Measurements from ENCODE around the gene CDC27.
"Not testable (repeated sequence)": the region's sequence is repeated elsewhere in the genome, so short reads cannot be mapped to it uniquely, and the experiment has no call there.

The CDC27 gene

DNA sequence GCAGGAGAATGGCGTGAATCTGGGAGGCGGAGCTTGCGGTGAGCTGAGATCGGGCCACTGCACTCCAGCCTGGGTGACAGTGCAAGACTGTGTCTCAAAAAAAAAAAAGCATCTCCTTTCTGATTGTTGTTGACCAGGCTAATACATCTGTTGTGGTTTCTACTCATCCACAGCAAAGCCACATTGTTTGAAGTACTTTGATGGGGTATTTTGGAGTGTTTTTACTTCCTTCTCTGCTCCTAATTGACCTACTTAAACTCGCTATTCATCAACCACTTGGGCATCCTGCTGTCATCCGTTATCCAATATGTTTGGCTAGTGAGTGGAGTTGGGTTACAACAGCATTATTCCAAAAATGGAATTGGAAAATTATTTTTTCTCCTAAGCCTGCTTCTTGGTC lies 3.5 kb upstream of the CDC27 start:
- DNase-seq, result no peak

DNA sequence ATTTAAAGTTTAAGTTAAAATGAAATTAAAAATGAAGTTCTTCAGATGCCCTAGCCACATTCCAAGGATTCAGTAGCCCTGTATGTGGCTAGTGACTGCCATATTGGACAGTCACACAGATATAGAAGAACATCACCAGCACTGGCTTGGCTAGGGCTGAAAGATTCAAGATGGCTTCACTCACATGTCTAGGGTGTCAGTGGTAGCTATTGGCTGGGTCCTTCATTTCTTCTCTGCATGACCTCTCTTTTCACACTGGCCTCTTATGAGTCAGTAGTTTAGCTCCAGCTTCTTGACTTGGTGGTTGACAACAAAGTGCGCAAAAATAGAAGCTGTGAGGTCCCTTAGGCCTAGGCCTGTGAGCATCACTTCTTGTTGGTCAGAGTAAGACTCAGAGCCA lies 1.7 kb upstream of the CDC27 start:
- no peak for DNase-seq

DNA sequence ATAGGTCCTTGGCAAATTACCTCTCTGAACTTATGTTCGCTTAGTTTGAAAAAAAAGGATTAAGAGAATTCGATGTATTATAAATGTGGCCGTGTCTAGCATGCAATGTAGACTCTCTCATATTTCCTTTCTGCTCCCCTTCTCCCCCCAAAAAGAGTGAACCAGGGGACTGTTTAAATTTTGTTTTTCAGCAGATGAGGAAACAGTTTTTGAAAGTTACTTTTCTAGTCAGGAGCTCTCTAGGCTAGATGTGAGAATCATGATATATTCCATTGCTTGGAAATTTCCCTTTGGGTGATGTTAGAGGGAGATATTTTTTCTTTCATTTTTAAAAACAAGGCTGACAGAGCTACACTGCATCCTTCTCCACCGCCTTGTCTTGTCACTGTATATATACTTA lies 1.1 kb upstream of the CDC27 start:
- DNase-seq, result no peak

DNA sequence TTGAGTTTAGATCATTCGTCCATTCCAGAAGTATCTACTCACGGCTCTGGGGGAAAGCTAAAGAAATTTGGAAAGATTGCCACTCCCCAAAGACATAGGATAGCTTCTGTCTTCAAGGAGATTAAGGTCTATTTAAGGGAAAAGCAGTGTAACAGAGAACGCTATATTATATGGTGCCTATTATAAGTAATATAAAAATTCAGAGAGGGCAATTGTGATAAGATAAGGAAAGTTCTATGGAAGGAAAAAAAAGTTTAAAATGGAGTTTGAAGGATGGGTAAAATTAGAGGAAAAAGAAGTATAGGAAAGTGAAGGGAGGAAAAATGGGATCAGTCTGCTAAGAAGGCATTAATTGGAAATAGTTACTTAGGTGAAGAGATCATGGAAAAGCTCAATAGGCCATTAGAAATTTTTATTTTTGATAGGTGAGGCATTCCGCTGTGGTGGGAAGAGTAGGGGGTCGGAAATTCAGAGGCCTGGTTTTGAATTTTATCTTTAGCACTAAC lies 690 bp upstream of the CDC27 start:
- no peak for DNase-seq

DNA sequence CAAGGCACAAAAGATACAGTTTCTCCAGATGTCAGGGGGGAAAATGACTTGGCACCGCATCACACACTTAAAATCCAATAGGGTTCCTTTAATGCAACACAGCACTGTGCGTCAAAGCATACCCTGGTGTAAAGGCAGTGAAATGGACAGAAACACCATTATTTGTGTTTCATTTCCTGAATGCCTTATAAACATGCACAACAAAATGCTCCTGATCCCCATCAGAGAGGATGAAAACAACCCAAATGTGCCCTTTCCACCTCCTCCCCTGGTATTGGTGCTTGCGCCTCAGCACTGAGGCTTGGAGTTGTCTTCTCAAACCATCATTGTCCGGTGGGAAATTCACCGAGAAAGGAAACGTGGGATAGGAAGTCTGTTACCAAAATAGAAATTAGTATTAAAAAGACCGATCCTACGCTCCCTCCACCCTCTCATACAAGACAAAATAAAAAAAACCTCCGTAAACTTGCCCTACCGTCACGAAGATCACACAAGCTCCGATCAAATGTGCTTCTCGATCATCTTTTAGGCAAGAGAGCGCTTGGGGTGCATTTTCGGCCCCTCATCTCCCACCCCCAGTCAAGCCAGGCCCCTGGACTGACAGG lies 722 bp downstream of the CDC27 start:
- no peak for DNase-seq

DNA sequence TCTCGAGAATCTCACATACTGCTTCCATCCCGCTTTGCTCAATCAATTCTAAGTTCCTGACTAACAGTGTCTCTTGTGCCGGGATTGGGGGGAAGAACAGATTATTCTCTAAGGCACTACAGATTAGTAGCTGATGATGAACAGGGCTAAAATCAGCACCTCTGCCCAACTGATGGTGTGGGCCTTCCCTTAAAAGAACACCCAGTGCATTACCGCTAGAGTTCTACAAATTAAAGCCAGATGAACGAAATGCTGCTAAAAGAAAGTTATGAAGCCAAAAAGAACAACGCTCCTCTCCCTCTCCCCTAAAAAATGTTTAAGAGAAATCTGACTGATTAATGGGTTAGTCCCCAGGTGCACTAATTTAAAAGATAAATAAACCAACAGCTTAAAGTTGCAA lies 4.4 kb downstream of the CDC27 start:
- DNase-seq, result no peak

DNA sequence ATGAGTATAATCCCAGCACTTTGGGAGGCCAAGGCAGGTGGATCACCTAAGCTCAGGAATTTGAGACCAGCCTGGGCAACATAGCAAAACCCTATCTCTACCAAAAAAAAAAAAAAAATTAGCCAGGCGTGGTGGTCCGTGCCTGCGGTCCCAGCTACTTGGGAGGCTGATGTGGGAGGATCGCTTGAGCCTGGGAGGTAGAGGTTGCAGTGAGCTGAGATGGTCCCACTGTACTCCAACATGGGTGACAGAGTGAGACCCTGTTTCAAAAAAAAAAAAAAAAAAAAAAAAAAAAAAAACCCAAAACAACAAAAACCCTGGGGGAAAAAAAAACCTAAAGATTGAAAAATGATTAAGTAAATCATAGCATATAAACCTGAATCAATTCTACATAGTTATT lies 8.1 kb downstream of the CDC27 start:
- not testable (repeated sequence) for DNase-seq

DNA sequence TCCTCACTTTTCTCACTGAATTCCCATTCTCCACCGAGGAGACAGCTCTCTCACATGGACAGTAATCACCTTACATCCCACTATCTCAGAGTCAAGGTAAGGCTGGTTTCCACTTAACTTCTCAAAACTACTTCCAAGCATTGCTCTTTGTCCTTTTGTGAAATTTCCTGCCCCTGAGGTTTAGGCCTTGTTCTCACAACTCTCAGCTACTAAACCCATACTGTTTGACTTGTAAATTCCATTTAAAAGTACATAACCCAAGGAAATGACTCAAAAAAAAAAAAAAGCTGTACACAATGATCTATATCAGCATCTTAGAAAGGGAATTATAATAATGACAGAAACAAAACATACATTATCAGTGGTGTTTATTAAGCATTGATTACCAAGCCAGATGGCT lies 8.8 kb downstream of the CDC27 start:
- DNase-seq, result no peak

DNA sequence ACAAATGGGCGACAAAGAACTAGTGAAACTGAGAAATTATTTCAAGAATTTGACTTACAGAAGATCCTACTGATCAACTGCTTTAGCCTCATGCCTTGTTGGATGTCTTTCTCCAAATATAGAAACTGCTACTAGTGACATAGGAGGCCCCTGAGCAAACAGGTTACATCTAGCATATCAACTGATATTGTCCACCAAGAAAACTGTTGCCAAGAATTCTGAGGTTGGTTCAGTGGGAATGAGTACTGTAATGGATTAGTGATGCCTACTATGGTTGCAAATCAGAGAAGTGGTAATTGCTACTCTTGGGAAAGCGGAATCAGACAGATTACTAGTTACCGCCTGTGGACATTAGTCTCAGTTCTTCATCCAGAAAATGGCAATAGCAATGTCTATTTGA lies 10.0 kb downstream of the CDC27 start:
- no peak for DNase-seq

DNA sequence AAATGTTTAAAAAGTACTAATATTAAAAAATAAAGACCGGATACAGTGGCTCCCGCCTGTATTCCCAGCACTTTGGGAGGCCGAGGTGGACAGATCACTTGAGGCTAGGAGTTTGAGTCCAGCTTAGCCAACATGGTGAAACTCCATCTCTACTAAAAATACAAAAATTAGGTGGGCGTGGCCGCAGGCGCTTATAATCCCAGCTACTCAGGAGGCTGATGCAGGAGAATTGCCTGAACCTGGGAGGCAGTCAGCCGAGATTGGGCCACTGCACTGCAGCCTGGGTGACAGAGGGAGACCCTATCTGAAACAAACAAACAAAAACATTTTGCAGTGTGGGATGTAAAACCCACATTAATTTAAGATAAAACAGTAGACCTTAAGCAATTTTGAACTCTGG lies 11.8 kb downstream of the CDC27 start:
- no peak for DNase-seq

DNA sequence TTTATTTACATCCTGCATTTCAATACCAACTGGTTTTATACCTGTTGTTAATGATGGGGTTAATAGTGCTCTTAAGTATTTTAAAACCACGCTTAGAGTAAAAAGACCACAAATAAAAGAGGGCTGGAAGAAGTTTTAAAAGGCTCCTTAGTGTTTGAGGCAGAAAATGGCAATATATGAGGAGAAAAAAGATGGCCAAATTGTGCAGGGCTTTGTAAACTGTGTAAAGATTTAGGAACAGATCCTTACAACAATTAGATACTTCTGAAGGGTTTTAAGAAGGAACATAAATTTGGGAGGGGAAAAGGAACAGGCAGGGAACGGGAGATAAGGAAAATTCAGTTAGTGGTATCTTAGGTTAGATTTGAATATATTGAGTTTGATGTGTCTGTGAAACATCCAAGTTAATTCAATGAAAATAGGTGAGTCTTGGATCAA lies 12.7 kb downstream of the CDC27 start:
- DNase-seq, result no peak

DNA sequence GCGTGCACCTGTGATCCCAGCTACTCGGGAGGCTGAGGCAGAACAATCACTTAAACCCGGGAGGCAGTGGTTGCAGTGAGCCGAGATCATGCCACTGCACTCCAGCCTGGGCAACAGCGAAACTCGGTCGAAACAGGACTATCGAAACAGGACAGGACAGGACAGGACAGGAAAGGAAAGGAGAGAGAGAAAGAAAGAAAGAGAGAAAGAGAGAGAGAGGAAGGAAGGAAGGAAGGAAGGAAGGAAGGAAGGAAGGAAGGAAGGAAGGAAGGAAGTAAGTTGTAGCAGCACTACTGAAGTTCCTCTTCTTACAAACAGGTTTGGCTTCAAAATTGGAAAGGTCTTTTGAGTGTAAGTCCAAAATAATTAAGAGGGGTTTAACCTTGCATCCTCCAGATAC lies 14.3 kb downstream of the CDC27 start:
- not testable (repeated sequence) for DNase-seq

DNA sequence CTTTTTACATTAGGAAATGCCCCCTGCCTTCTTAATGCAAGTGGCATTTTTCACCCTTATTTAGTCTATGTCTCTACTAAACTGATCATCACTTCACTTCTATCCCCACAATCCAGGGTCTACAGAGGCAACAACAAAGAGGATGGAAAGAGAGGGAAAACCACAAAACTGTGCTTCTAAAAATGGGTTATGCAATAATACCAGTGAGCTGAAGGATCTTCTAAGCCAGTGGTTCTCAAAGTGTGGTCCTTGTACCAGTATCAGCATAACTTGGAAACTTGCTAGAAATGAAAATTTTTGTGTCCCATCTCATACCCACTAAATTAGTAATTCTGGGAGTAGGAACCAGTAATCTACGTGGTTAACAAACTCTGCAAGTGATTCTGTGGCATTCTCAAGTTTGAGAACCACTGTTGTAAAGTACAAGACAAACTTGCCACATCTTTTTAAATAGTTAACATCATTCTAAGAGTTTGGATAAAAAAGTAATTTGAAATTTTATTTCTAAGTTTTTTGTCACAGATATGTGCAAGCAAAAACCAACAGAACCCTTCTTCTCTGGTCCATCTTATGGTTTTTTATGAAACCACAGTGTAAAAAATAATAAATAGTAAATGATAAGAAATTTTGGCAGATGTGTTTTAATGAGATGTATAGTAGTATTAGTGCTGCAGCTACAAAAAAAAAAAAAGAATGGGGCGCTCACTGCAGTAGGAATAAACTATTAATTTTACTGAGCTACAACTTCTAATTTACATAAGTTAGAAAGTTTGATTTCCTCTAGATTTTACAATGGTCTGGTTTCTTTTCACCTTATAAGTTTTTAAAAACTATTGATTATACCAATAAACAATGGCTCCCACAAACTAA lies 16.2 kb downstream of the CDC27 start:
- no peak for DNase-seq

DNA sequence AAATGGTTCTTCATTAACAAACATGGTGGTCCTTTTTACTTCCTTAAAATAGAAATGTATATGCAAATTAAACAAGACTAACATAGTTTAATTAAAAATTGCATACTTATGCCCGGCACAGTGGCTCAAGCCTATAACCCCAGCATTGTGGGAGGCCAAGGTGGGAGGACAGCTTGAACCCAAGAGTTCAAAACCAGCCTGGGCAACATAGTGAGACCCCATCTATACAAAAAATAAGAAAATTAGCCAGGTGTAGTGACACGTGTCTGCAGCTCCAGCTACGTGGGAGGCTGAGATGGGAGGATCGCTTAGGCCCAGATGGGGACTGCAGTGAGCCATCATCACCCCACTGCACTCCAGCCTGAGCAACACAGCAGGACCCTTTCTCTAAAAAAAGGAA lies 18.4 kb downstream of the CDC27 start:
- no peak for DNase-seq

DNA sequence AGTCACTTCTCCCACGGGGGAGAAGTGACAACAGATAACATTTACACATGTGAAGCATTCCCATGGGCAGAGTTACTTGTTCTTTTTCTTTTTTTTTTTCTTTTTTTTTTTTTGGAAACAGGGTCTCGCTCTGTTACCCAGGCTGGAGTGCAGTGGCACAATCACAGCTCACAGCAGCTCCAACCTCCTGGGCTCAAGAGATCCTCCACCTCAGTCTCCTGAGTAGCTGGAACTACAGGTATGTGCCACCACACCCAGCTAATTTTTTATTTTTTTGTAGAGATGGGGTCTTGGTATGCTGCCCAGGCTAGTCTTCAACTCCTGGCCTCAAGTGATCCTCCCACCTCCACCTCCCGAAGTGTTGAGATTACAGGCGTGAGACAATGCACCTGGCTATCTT lies 20.2 kb downstream of the CDC27 start:
- DNase-seq, result not testable (repeated sequence)

DNA sequence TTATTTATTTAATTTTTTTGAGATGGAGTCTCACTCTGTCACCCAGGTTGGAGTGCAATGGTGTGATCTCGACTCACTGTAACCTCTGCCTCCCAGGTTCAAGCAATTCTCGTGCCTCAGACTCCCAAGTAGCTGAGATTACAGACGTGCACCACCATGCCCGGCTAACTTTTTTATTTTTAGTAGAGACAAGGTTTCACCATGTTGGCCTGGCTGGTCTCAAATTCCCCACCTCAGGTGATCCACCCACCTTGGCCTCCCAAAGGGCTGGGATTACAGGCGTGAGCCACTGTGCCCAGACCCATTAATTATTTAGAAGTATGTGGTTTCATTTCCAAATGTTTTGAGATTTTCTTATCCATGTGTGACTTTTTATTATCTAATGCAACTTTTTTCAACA lies 22.2 kb downstream of the CDC27 start:
- DNase-seq, result not testable (repeated sequence)

DNA sequence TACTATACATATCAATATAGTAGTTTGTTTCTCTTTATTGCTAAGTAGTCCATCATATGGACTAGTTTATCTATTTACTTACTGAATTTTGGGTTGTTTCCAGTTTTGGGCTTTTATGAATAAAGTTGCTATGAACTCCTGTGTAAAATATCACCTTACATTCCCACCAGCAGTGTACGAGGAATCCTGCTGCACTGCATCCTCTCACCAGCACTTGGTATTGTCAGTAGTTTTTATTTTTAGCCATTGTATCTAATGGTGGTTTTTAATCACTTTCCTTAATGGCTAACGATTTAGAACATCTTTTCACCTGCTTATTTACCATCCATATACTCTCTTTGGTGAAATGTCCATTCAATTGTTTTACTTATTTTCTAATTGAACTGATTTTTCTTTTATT lies 24.0 kb downstream of the CDC27 start:
- no peak for DNase-seq

DNA sequence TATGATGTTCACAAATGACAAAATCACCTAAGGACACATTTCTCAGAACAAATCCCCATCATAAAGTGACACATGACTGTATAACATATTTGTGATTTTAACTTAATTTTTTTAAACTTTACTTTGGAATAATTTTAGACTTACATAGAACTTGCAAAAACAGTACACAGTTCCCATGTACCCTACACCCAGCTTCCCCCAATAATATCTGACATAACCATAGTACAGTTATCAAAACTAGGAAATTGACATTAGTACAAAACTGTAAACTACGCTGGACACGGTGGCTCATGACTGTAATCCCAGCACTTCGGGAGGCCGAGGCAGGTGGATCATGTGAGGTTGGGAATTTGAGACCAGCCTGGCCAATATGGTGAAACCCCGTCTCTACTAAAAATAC lies 24.8 kb downstream of the CDC27 start:
- DNase-seq, result no peak

DNA sequence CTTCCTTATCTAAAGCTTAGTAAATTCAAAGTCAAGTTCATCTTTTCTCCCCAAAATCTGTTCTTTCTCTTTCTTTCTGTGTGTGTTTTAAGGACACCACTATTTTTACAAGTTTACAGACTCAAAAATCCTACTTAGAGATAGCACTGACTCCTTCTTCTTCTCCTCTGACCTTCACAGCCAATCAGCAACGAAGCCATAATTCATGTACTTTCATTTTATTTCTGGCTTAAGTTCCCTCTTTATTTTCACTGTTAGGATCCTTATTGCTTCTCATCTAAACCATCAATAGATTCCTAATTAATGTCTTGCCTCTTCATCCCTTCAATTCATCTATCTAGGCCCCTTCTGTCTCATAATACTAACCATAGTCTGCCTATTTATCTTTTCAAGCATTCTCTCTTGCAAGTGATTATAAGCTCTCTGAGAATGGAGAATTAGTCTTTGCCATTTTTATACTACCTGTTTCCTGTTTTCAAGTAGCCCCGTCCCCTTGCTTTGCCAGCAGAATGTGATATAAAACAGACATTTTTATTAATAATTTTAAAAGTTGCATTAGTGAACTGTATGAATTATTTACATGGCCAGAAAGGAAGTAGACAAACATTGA lies 27.0 kb downstream of the CDC27 start:
- DNase-seq, result no peak

DNA sequence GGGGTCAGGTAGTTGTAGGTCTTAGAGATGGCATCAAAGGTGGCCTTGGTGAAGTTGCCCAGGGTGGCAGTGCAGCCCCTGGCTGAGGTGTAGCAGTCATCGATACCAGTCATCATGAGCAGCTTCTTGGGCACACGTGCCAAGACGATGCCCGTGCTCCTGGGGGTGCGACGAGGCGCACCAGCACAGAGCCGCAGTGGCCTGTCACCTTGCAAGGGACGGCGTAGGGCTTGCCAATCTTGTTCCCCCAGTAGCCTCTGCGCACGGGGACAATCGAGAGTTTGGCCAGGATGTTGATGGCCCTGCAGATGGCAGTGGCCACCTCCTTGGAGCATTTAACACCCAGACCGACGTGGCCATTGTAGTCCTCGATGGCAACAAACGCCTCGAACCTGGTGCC lies 29.8 kb downstream of the CDC27 start:
- DNase-seq, result no peak

DNA sequence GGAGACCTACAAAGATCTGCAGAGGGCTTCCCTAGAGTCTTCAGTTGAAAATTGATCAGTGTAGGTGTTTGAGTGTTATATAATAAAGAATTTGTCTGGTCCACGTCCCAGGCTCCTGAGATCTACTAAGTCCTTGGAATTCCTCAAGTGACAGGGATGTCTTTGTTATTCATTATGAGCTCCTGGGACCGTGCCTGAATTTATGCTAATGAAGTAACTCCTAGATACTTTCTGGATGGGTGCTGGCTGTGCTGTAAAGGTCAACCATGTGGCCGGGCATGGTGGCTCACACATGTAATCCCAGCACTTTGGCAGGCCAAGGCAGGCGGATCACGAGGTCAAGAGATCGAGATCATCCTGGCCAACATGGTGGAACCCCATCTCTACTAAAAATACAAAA lies 43.7 kb downstream of the CDC27 start:
- no peak for DNase-seq

DNA sequence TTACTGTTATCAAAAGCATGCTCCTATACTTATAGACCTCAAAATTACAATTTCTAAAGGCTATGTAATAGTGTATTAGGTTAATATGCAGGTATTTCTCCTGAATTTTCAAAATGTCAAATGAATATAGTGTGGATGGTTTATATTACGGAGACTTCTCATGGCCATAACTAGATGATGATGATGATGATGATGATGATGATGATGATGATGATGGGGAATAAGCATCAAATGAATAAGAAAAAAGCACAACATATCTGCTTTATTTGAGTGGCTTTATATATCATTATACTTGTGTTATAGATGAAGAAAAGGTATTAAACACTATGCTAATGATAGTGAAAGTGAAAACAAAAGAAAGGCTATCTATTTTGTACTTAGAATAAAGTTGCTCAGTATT lies 53.9 kb downstream of the CDC27 start:
- no peak for DNase-seq

DNA sequence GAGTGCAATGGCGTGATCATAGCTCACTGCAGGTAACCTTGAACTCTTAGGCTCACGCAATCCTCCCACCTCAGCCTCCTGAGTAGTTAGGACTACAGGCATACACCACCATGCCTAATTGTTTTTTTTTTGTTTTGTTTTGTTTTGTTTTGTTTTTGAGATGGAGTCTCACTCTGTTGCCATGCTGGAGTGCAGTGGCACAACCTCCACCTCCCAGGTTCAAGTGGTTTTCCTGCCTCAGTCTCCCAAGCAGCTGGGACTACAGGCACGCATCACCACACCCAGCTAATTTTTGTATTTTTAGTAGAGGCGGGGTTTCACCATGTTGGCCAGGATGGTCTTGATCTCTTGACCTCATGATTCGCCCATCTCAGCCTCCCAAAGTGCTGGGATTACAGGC lies 54.7 kb downstream of the CDC27 start:
- DNase-seq, result not testable (repeated sequence)

DNA sequence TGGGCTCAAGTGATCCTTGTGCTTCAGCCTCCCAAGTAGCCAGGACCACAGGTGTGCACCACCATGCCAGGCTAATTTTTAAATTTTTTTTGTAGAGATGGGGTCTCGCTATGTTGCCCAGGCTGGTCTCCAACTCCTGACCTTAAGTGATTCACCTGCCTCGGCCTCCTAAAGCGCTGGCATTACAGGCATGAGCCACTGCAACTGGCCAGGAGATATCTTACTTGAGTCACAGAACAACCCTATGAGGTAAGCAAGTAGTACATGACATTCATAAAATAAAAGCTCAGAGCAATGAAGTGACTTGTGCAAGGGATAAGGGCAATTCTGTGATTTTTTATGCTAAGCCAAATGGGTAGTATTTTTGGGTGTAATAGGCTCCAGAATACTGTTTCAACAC lies 57.3 kb downstream of the CDC27 start:
- DNase-seq, result no peak

All from NCI-H1048 (cell line).